Heart left ventricle (tissue), 13 donors: Measurements from ENCODE around the gene NACAD.

ENCODE experiments used
- POLR2A ChIP-seq, 2 donors: fragments of 450-650 bp; IDR thresholded peaks; one replicate each; pipeline ENCODE4 v1.6.1; 2017; ENCODE audit warnings: antibody characterized with exemption in 2 of 2, mild to moderate bottlenecking in 2 of 2, moderate library complexity in 2 of 2
- TF ChIP-seq, protein P1 (sequence below), 12 donors: fragments of 200-600 bp; sonication (generic) in 4 of 12; IDR thresholded peaks; one replicate each; pipeline versions ENCODE4 v1.5.0 to v1.8.0; 2018 to 2022; ENCODE audit warnings: antibody characterized with exemption in 12 of 12, mild to moderate bottlenecking in 5 of 12
- donor health status: ischemic (EF 13 %, LVEDD 7.1; RV severe dilation, severe dysfunction).
- donor health status: DM: no; HTN: yes; CAD: no.
- donor health status: DM: no; HTN: no; CAD: no.
- donor health status: ischemic (EF 25% LVEDD 6.9; RV normal size, moderate dysfunction).
- donor health status: ischemic (EF 25% LVEDD 5.7; RV mildly dilated, moderate dysfunction).
- donor health status: ischemic (EF 35%, LVEDD 5.7; RV mildly dilated, moderate dysfunction).
- donor health status: nonischemic (EF 11% LVEDD 7.7; RV severe dilation, severe dysfunction).
- donor health status: DM: yes; HTN: yes; CAD: no.
- donor health status: PGD.
- donor health status: ischemic (EF 29% LVEDD 5.4; RV normal size, mild dysfunction).
- donor health status: nonischemic (EF 23%, LVEDD 6.1; RV moderate dilation, normal function).

GRCh38 chr7:45089341-45089891 lies 647 bp upstream of the NACAD start:
- TF ChIP-seq, protein P1, sequence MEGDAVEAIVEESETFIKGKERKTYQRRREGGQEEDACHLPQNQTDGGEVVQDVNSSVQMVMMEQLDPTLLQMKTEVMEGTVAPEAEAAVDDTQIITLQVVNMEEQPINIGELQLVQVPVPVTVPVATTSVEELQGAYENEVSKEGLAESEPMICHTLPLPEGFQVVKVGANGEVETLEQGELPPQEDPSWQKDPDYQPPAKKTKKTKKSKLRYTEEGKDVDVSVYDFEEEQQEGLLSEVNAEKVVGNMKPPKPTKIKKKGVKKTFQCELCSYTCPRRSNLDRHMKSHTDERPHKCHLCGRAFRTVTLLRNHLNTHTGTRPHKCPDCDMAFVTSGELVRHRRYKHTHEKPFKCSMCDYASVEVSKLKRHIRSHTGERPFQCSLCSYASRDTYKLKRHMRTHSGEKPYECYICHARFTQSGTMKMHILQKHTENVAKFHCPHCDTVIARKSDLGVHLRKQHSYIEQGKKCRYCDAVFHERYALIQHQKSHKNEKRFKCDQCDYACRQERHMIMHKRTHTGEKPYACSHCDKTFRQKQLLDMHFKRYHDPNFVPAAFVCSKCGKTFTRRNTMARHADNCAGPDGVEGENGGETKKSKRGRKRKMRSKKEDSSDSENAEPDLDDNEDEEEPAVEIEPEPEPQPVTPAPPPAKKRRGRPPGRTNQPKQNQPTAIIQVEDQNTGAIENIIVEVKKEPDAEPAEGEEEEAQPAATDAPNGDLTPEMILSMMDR (IDR thresholded peaks at IDR 0.05) = no peak
- no peak for TF ChIP-seq POLR2A (IDR thresholded peaks at IDR 0.05)
